ENCODE data around the gene MIP.
"Not testable (repeated sequence)": the region's sequence is repeated elsewhere in the genome, so short reads cannot be mapped to it uniquely, and the experiment has no call there.

The MIP gene

GRCh38 chr12:56454557-56454956 lies at the start of gene MIP:
TSS of gene MIP (minus strand) at chr12:56454657. CDS start at chr12:56454613, 44 bp downstream.
- no peak for DNase-seq (ENCODE audit: low read depth)
- no peak within 1 kb of the TSS for H3K4me3 ChIP-seq (ENCODE audit: low read depth, low read length)
- no peak for TF ChIP-seq CTCF (conservative IDR thresholded peaks at IDR 0.05; ENCODE audit: low read depth, low read length)

GRCh38 chr12:56499879-56500278 lies 45.4 kb upstream of the MIP start:
- not testable (repeated sequence) for DNase-seq (ENCODE audit: low read depth); H3K4me3 ChIP-seq (ENCODE audit: low read depth, low read length)

DNA sequence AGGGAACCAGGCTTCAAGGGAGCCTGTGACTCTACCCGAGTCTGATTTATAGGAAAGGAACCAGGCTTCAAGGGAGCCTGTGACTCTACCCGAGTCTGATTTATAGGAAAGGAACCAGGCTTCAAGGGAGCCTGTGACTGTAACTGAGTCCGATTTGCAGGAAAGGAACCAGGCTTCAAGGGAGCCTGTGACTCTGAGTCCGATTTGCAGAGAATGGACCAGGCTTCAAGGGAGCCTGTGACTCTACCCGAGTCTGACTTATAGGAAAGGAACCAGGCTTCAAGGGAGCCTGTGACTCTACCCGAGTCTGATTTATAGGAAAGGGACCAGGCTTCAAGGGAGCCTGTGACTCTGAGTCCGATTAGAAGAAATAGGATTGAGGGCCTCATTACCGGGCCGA lies 45.0 kb upstream of the MIP start:
- not testable (repeated sequence) for DNase-seq (ENCODE audit: low read depth); H3K4me3 ChIP-seq (ENCODE audit: low read depth, low read length)

DNA sequence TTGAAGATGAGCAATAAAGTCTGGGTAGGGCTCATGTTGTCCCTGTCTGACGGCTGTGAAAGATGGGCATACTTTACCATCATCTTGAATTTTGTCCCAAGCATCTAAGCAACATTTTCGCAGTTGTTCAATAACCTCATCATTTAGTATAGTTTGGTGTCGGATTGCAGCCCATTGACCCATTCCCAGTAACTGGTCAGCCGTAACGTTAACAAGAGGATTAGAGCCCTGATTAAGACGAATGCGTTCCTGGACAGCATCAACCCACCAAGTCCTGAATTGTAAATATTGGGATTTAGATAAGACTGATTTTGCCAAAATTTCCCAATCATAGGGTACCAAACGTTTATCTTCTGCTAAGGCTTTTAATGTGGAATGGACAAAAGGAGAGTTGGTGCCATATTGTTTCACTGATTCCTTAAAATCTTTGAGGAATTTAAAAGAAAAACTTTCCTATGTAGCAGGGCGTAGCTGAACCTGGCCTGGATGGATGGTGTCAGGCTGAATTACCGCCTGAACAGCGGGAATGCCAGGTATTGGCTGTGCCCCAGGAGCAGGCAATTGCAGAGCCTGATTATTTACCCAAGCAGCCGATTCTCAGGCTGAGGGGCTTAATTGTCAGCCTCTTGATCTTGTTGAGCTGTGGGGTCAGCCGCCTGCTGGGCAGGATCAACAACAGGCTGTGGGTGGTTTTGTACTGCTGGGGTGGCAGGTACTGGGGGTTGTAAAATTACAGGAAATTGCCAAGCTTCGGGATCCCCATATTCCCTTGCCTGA lies 43.9 kb upstream of the MIP start:
- not testable (repeated sequence) for DNase-seq (ENCODE audit: low read depth); H3K4me3 ChIP-seq (ENCODE audit: low read depth, low read length)

DNA sequence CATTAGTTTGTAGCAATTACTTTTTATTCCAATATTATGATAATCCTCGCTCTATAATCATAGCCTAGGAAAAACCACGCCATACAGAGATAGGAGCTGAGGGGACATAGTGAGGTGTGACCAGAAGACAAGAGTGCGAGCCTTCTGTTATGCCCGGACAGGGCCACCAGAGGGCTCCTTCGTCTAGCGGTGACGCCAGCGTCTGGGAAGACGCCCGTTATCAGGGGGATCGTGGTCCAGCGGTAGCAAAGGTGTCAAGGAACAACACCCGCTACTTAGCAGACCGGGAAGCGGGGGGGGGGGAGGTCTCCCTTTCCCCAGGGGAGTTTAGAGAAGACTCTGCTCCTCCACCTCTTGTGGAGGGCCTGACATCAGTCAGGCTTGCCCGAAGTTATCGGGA lies 42.2 kb upstream of the MIP start:
- not testable (repeated sequence) for DNase-seq (ENCODE audit: low read depth); H3K4me3 ChIP-seq (ENCODE audit: low read depth, low read length)
- peak; percentile 54 for TF ChIP-seq CTCF (conservative IDR thresholded peaks at IDR 0.05; ENCODE audit: low read depth, low read length)

- not testable (repeated sequence) for DNase-seq (ENCODE audit: low read depth); H3K4me3 ChIP-seq (ENCODE audit: low read depth, low read length)
These were observed 40.0 kb upstream of the MIP start for GRCh38 chr12:56494481-56494880.

- not testable (repeated sequence) for DNase-seq (ENCODE audit: low read depth); H3K4me3 ChIP-seq (ENCODE audit: low read depth, low read length)
These were observed 39.6 kb upstream of the MIP start for GRCh38 chr12:56494106-56494415.

DNA sequence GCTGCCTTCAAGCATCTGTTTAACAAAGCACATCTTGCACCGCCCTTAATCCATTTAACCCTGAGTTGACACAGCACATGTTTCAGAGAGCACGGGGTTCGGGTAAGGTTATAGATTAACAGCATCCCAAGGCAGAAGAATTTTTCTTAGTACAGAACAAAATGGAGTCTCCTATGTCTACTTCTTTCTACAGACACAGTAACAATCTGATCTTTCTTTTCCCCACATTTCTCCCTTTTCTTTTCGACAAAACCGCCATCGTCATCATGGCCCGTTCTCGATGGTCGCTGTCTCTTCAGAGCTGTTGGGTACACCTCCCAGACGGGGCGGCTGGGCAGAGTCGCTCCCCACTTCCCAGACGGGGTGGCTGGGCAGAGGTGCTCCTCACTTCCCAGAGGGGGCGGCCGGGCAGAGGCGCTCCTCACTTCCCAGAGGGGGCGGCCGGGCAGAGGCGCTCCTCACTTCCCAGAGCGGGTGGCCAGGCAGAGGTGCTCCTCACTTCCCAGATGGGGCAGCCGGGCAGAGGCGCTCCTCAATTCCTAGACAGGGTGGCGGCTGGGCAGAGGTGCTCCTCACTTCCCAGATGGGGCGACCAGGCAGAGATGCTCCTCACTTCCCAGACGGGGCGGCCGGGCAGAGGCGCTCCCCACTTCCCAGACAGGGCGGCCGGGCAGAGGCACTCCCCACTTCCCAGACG lies 39.1 kb upstream of the MIP start:
- not testable (repeated sequence) for DNase-seq (ENCODE audit: low read depth); H3K4me3 ChIP-seq (ENCODE audit: low read depth, low read length)

DNA sequence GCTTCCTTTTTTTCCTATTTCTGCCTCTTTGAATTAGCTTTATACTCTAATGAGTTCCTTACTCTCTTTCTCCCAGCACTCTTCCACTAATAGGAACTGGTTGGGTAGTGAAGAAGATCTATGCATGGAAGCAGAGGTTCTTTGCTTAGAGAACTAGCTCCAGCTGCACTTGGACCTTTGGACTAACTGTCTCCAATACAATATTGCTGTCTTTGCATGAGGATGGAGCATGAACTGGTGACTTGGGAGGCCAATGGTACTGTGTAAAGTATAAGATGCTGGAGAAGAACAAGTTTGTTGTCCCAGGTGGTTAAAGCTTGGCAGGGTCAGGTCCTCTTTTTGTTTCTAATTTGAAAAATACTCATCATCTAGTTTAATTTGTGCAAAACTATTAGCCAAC lies 35.9 kb upstream of the MIP start:
- no peak overlapping the region for H3K4me3 ChIP-seq (ENCODE audit: low read depth, low read length)
- DNase-seq (ENCODE audit: low read depth), result no peak
- TF ChIP-seq CTCF (conservative IDR thresholded peaks at IDR 0.05; ENCODE audit: low read depth, low read length), result no peak

DNA sequence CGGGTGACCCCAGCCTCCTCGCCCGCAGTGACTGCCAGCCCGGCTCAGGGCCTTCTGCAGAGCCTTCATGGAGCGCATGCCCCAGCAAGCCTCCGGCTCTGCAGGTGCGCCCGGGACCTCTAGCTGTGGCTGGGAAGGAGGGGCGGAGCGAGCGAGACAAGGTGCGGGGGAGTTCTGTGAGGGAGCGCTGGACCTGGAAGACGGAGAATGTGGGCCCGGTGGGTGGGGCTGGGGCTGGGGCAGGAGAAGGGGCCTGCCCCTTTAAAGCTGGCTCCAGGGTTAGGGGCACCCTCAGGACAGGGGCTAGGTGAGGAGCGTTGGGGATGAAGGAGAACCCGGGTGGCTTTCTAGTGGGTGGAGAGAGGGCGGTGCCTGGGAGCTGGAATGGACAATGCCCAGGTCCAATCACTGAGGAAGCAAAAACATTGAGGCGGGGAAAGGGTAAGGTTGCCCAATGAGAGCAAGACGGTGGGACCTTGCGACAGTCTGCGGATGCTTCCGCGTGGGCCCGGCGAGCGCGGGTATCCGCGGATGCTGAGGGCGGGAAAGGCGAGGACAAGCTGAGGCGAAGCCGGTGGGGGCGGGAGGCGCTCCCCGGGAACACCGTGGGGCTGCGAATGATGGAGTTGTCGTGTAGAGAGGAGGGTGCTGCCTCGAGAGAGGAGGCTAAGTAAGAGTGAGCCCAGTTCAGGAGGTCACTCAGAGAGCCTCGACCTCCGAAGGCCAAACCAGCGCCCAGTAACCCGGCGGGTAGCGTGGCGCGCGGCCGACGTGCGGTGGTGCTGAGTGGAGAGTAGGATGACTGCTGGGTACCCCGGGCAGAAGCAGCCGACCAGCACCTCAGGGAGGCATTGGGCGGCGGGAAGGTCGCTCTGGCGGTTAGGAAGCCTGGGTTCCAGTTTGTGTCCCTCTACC lies 33.8 kb upstream of the MIP start, which contains the start of gene GLS2:
Gene GLS2, minus strand, starts transcription at position 121 of the 915 bp plus-strand sequence. Its CDS starts 43 bp downstream, at position 78.
- DNase-seq (ENCODE audit: low read depth), result peak; percentile 77
- peak within 1 kb of the TSS; percentile 48 for H3K4me3 ChIP-seq (ENCODE audit: low read depth, low read length)
- no peak for TF ChIP-seq CTCF (conservative IDR thresholded peaks at IDR 0.05; ENCODE audit: low read depth, low read length)
